HG03039 (cell line): ENCODE data around the gene PRR29.
"Not testable (repeated sequence)": the region's sequence is repeated elsewhere in the genome, so short reads cannot be mapped to it uniquely, and the experiment has no call there.

Experiments
- ATAC-seq: cut with Tn5 transposase; IDR thresholded peaks from one replicate; pipeline ENCODE4 v1.9.1; 2021; ENCODE audit warnings: mild to moderate bottlenecking, moderate library complexity; ENCODE audit not compliant: unreplicated experiment

PRR29 gene

DNA sequence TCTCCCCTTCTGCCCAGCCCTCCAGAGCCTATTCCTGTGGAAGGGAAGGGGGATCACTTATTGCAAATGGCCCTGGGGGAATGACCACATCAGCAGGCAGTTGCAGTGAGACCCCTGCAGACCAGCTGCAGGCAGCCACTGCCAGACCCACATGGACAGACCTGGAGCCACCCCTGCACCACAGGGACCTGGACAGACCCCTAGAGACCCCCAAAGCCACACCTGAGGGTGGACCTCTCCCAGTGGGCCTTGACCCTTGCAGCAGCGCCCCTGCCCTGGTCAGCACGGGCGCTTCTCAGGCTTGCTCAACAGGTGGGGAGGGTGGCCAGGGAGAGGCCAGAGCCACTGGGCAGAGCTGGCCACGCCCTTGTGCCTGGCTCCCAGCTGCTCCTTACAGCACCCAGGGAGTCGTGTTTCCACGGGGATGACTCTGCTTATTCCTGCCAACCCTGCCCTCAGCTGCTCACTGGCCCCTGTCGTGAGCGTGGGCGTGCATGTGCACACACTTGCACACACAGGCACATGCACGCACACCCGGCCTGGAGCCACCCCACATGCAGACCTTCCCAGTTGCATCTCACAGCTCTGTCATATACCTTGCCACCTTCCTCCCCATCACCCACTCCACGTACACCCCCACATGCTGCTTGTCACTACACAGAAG is 24.1 kb upstream of the PRR29 start:
- no peak for ATAC-seq

DNA sequence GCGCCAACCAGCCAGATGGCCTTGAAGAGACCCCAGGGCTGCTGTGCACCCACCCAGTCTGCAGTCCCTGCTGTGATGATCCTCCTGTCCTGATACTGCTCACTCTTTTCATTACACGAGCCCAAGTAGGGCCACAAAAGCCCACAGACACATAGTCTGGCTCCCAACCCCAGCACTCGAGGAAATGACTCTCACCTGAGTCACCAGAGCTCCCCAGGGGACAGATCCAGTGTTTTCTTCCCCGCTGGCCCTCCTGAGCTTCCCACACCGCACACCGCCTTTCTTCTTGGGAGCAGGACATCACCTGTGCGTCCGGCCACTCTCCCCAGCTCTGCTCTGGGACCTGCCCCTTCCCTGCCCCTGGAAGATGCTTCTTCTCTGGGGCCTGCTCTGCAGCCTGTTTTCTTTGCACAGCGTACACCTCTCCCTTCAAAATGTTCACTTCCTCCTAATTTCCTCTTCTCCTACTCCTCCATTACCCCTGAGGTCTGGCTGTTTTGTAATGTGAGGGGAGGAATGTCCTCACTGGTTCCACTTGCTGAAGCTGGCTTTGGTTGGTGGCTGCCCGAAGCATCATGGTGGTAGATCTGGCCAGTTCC is 23.5 kb upstream of the PRR29 start:
- ATAC-seq: no peak

DNA sequence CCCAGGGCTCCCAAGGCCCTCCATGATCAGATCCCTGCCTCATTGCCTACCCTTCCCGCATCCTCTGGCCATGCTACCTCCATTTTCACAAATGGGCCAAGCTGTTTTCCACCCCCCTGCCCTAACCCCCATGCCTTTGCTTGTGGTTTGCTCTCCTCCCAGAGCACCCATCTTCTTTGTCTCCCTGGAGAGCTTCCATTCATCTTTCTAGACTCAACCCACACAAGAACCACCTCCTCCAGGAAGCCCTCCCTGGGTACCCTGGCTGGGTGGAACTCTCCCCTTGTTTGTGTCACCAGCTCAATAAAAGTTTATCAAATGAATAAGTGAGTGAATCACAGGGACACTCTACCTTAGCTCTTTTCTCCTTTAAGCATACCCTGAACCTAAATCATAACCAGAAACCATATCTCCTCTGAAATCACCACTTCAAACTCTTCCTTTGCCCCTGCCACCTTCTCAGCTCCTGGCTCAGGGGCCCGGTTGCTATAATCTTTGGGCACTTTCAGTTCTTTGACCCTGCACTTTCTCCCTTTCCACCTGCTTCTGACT is 22.5 kb upstream of the PRR29 start:
- ATAC-seq: no peak

DNA sequence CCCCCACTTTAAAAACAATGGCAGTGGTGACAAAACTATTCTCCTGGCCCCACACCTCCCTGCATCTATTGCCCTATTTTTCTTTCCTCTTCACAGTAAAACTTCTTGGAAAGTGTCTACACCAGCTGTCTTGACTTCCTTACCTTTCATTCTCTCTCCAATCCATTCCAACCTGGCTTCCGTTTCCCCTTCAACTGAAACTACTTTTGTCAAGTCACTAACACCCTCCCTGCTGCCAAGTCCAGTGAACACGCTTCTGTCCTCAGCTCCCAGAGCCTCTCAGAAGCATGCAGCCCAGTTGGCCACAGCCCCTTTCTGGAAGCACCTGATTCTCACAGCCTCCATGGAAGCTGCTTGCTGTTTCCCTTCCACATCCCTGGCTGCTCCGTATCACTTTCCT is 21.4 kb upstream of the PRR29 start:
- no peak for ATAC-seq

DNA sequence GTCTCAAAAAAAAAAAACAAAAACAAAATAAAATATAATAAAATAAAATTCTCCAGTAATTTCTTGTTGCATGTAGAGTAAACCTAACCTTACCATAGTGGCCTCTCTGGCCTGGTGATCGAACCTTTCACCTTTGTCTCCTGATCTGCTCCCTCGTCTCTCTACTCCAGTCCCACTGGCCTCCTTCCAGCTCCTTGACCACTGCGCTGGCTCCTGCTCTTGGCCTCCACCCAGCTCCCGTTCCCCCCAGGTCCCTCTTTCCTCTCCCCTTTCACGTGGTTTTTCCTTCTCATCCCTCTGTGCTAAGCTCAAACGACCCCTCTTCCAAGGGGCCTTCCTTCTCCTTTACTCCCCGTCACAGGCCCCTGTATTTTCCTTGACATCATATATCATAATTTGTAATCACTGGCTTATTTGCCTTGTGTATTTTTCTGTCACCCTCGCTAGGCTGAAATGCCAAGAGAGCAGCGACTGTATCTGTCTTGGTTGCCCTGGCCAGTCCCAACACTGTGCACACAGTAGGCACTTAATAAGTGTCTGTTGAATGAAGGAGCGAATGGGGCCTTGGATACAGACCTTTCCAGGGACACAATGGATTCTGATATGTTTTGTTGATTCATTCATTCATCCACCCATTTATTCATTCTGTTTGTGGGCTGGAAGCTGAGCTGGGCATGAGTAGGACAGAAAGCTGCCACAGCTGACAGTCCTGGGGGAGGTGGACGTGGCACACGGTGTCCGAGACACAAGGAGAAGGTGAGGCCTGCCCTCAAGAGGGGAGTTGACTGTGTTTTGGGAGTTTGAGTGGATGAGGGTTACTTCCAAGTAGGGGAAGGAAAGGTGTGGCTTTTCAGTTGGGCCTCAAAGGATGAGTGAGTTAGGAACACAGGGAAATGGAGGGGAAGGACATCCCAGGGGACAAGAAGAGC is 19.6 kb upstream of the PRR29 start:
- no peak for ATAC-seq

DNA sequence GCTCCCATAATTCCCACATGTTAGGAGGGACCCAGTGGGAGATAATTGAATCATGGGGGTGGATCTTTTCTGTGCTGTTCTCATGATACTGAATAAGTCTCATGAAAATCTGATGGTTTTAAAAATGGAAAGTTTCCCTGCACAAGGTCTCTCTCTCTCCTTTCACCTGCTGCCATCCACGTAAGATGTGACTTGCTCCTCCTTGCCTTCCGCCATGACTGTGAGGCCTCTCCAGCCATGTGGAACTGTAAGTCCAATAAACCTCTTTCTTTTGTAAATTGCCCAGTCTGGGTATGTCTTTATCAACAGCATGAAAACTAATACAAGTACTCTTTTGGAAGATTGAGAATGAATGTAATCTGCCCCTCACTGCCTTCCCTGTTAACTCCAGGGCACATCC is 15.5 kb upstream of the PRR29 start:
- not testable (repeated sequence) for ATAC-seq

DNA sequence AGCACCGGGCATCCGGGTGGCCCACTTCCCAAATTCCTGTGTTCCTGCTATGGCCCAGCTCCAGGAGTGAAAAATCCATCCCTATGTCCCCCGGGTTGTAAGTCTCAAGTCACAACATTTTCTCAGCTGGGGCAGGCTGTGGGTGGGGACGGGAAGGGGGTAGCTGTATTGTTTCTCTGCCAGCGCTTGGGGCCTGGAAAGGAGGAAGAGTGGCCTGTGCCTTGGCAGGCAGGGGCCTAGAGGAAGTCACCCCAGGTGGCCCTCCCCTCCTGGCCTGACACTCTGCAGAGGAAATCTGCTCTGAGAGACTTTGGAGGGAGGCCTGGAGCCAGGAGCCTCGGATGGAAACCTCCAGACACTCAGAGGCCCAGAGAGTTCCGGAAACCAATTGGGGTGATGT is 14.8 kb upstream of the PRR29 start:
- ATAC-seq: no peak

DNA sequence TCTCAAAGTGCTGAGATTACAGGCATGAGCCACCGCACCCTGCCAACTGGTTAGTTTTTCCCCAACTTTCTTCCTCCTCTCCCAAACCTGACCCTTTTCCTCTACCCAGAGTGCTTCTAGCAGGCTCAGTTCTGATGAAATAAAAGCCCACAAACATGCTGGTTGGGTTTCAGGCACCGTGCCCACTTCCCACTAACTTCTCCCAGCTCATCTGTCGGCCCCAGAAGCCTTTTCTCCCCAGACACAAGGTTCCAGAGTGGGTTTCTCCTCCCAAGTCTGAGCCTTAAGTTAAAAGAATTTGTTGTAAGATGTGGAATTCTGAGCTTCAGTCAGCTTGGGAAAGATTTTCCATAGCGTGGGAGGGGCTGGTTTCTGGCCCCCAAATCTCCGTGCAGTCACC is 13.9 kb upstream of the PRR29 start:
- no peak for ATAC-seq

DNA sequence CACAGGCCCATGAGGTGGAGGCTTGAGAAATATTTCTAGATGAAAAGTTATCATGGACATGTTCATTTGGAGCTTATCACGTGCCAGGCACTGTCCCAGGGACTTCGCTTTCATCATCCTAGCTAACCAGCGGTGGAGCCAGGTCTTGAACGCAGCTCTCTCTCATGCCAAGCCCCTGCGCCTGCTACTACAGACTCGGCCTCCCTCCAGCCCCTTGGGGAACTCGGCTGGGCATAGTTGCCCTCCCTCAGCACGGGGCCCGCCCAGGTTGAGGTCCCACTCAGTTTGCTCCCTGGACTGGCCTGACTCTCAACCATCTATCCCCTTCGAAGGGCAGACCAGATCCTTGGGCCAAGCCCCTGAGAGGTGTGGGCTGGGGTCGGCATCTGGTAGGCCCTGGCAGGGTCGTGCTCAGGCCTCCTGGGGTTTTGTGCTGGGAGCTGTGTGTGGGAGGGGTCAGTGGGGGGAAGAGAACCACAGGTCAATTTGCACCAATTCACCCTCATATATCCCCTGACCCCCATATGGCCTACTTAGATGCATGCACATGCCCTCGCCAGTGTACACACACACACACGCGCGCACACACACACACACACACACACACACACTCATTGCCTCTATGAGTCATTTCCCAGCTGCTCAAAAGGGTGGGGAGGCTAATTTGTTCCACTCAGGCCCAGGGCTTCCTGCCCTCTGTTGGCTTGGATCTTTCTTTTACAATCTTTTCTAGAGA is 13.3 kb upstream of the PRR29 start:
- no peak for ATAC-seq

DNA sequence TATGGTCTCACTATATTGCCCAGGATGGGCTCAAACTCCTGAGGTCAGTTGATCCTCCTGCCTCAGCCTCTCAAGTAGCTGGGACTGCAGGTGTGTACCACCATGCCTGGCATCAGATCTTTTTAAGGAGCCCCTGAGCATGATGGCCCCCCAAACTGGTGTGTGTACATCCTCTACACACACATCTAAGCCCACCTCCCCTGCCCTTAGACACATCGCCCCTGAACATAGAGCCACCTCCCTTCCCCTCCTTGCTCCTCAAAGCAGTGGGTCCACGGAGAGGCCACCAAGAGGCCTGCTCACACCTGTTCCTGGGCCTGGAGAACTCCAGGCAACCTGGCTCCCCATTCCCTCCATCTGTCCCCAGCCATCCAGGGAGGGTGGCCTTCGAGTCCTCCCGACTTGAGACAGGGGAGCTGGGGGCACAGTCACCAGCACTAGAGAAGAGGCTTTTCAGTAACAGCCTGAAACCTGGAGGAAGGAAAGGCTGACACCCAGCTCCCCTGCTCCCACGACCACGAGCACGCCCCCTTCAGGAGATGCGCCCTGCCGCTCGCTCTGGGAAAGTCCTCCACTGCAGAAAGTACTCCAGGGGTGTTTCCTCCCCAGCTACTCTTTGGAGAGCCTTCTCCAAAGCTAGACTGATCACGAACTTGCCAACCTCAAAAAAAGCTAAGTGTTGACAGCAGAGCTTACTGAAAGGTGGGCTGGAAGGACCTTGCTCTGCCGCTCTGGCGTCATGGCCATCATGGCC is 12.6 kb upstream of the PRR29 start:
- no peak for ATAC-seq

DNA sequence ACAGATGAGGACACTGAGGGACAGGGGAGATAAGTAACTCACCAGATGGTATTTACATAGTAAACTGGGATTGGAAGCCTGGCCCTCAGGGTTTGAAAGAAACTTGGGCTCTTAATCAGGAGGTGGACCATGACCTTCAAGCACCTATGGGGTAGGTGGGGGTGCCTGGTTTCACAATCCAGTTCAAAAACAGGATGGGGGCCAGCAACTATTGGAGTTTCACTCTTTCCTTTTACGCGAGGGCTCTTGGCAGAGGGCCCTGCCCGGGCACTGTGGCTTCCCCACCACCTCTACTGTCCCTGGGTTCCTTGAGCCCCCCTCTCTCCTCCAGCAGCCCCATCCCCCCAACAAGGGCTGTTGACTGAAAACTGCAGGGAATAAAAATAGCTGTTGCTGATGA is 11.3 kb upstream of the PRR29 start:
- ATAC-seq: no peak

DNA sequence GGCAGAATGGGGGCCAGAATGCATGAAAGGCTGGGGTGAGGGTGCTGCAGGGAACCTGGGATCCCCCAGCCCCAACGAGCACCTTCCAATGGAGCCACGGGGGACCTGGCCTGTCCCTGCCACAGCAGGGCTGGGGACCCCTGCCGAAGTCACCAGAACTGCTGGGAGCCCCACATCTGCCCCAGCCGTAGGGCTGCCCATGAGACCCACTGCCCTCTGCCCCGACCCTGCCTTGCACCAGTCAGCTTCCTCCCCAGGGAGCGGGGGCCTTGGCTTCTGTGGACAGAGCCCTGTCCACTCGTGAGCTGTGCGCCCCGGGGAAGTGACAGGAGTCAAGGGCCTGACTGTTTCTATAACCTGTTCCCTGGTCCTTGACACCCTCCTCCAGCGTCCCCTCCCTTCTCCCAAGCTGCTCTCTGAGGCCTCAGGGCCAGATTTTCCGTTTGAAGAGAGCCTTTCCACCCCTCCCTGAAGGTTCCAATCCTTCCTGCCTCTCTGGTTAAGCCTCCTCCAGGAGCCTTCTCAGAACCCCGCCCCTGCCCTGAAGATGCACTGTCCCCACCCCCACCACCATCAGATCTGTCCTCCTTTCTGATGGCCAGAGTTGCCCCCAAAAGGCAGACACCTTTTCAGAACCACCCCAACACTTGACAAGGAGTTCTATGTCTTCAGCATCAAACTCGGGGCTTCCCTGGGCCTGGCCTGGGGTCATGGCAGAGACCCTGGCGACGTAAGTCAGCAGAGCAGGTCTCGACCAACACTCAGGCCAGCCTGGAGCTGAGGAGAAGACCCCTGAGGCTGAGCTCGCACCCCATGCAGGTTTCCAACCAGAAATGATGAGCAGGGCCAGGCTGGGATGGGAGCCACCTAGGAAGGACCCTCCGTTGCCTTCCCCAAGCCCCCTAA is 10.7 kb upstream of the PRR29 start:
- ATAC-seq: no peak

DNA sequence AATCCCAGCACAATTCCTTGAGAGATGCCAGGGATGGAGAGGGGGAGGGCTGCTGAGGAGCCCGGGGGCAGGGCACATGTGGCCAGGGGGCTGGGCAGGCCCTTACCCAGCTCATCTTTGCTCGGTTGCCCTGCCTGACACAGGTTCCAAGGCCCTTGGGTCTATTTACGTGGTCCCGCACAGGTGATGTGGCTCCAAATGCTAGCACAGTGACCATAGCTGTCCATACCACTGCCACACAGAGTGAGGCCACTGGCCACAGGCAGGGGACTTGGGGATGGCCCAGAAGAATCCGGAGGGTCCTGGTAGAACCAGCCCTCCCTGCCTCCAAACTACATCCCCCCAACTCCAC is 10.0 kb upstream of the PRR29 start:
- no peak for ATAC-seq

DNA sequence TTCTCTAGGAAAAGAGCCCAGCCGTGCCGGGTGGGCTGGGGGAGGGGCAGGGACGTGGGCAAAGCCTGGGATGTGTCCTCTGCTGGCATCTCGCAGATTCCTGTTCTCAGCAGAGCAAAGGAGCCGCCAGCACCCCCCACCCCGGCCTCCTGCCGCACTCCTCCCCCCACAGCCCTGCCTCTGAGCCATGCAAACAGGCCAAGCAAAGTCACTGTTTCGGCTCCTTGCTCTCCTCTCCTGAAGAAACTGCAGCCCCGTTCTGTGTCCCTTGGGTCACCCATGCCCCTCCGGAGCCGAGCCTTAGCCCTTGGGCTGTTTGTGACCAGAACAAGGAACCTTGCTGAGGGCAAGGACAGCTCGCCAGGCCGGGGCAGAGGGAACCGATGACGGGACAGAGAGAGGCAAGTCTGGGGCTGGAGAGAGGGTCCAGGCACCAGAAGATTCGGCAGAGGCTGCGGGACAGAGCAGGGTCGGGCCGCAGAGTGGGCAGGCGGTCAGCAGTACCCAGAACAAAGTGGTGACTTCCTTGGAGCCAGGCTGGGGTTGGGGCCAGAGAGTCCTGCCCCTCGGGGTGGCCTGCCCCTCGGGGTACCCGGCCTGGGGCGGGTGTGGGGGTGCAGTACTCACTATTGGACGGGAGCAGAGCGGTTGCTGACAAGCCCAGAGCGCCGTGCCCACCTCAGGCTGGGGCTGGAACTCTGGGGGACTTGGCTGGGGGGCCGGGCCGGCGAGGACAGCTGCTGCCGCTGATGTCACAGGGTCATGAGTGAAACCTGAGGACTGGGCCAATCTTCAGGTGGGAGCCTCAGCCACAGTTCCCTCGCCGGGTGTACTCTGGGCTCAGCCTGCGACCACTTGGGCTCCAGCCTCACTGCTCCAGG is 9.2 kb upstream of the PRR29 start:
- ATAC-seq: no peak

DNA sequence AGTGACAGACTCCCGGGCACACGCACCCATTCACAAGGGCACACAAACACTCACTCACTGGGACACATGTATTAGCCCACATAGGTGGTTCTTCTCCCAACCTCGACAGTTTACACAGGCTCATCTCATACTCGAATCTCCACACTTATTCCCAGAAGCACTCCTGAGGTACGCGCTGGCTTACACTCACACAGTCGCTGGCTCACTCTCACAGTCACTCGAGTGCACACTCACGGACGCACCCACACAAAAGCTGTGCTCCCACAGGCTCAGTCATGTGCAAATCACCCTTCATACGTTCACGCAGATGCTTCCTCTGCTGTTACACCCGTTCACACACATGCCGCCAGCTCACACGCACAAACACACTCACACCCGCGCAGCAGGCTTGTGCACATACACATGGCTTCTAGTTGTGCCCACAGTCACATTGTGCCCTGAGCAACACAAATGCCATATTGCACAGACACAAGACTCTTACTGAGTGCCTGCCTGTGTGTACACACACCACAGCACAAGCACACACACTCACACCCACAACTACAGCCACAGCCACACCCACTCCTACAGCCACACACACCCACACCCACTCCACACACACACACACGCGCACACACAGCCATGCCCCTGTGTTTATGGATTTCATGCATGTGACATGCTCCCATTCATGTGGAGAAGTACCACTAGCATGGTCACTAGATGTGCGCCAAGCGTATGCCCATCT is 8.4 kb upstream of the PRR29 start:
- no peak for ATAC-seq

DNA sequence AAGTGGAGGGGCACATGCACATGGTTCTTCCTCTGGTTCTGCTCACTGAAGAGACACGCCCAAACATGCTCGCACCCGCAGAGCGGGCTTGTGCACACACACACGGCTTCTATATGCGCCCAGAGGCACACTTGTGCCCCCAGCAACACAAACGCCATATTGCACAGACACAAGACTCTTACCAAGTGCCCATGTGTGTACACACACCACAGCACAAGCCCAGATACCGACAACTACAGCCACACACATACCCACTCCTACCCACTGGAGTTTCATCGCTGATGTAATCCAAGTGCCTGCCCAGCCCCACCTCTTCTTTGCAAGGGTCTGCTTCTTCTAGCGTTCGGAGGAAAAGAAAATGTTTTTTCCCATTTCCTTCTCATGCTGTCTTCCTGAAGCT is 6.5 kb upstream of the PRR29 start:
- ATAC-seq: no peak

DNA sequence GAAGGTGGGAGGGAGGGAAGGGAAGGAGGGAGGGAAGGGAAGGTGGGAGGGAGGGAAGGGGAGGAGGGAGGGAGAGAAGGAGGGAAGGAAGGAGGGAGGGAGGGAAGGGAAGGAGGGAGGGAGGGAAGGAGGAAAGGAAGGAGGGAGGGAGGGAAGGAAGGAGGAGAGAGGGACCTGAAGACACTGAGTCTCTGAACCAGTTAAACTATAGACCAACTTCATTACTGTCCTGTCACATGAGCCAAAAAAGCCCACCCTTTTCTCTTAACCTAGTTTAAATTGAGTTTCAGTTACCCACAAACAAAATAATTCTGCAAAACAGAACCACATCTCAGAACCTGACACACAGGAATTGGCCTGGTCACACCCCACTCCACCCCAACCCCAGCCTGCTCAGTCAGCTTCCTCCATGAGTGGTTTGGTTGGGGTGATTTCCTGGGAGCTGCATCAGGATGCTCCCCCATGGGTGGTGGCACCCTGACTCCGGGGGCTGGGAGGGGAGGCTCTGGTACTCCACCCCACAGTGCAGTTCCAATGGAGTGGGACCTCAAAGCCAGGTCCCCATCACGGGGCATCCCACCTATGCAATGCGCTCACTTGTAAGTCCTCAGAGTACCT is 4.7 kb upstream of the PRR29 start:
- ATAC-seq: no peak
